WTC11 (cell line): ENCODE measurements around the gene ENTPD6. TPM values are rescaled to one million over a fixed set of nuclear protein-coding genes. Genes with fewer than 3 reads are reported as not detected.

Experiments
- ATAC-seq: fragments of 200-7000 bp; cut with Tn5 transposase; 2 replicates; pipeline ENCODE4 v1.10.0; 2021; ENCODE audit warnings: mild to moderate bottlenecking, moderate library complexity
- Bru-seq: library from RNA; stranded (reverse); fragments of 400-500 nt; gene quantifications from one replicate; lab custom pipeline; 2021; lab: Mats Ljungman, UMichigan
- CTCF ChIA-PET: fragments of 300-600 bp; sonication (Branson Sonifier 250); formaldehyde crosslinking; loops from one replicate; lab custom pipeline; 2021; ENCODE audit warnings: antibody characterized with exemption; lab: Charles Lee
- POLR2A ChIA-PET: fragments of 350-600 bp; sonication (Branson Sonifier 250); formaldehyde crosslinking; loops from one replicate; lab custom pipeline; 2021; ENCODE audit warnings: antibody characterized with exemption; lab: Charles Lee
- DNase-seq: peaks from one replicate; pipeline ENCODE4 v3.0.0; 2021; ENCODE audit warnings: low spot score
- H3K27ac Mint-ChIP-seq: 2 replicates; pipeline ENCODE4 v1.8.0; 2021; ENCODE audit warnings: mixed read lengths
- H3K27me3 Mint-ChIP-seq: 2 replicates; pipeline ENCODE4 v1.8.0; 2021; ENCODE audit warnings: low read depth, mild to moderate bottlenecking, moderate library complexity, mixed read lengths
- H3K36me3 Mint-ChIP-seq: 2 replicates; pipeline ENCODE4 v1.8.0; 2021; ENCODE audit warnings: mixed read lengths
- H3K4me1 Mint-ChIP-seq: 2 replicates; pipeline ENCODE4 v1.8.0; 2022; ENCODE audit warnings: mixed read lengths
- H3K4me3 Mint-ChIP-seq: 2 replicates; pipeline ENCODE4 v1.8.0; 2021; ENCODE audit warnings: mild to moderate bottlenecking, moderate library complexity, mixed read lengths
- H3K9me3 Mint-ChIP-seq: 2 replicates; pipeline ENCODE4 v1.8.0; 2021; ENCODE audit warnings: mixed read lengths
- ATF3 ChIP-seq: sonication (generic); formaldehyde crosslinking; conservative IDR thresholded peaks from 2 replicates; pipeline ENCODE4 v1.8.1; 2022; ENCODE audit warnings: mild to moderate bottlenecking, missing genetic modification reagents
- CREM ChIP-seq: sonication (generic); formaldehyde crosslinking; IDR thresholded peaks from 2 replicates; pipeline ENCODE4 v1.8.1; 2022; ENCODE audit warnings: mild to moderate bottlenecking, missing genetic modification reagents, moderate library complexity
- ESRRA ChIP-seq: sonication (generic); formaldehyde crosslinking; IDR thresholded peaks from 2 replicates; pipeline ENCODE4 v1.8.1; 2022; ENCODE audit warnings: mild to moderate bottlenecking, missing genetic modification reagents, borderline replicate concordance
- FOXP4 ChIP-seq: sonication (generic); formaldehyde crosslinking; IDR thresholded peaks from 2 replicates; pipeline ENCODE4 v1.8.0; 2022; ENCODE audit warnings: mild to moderate bottlenecking, missing genetic modification reagents
- GABPB1 ChIP-seq: sonication (generic); formaldehyde crosslinking; IDR thresholded peaks from 2 replicates; pipeline ENCODE4 v1.8.1; 2023; ENCODE audit warnings: mild to moderate bottlenecking, missing genetic modification reagents
- KAT7 ChIP-seq: sonication (generic); formaldehyde crosslinking; IDR thresholded peaks from 2 replicates; pipeline ENCODE4 v1.8.1; 2023; ENCODE audit warnings: missing genetic modification reagents, mild to moderate bottlenecking, borderline replicate concordance
- NFATC4 ChIP-seq: fragments of 250-450 bp; sonication (Bioruptor Pico); IDR thresholded peaks from 2 replicates; pipeline ENCODE4 v1.9.0; 2021; ENCODE audit warnings: mild to moderate bottlenecking
- SMAD3 ChIP-seq: sonication (generic); formaldehyde crosslinking; IDR thresholded peaks from 2 replicates; pipeline ENCODE4 v1.8.0; 2022; ENCODE audit warnings: missing genetic modification reagents, mild to moderate bottlenecking, borderline replicate concordance
- SP1 ChIP-seq: sonication (generic); formaldehyde crosslinking; conservative IDR thresholded peaks from 2 replicates; pipeline ENCODE4 v1.8.1; 2022; ENCODE audit warnings: missing genetic modification reagents
- TP53 ChIP-seq: sonication (generic); formaldehyde crosslinking; IDR thresholded peaks from 2 replicates; pipeline ENCODE4 v1.8.1; 2023; ENCODE audit warnings: mild to moderate bottlenecking, missing genetic modification reagents
- ZBTB21 ChIP-seq: sonication (generic); formaldehyde crosslinking; IDR thresholded peaks from 2 replicates; pipeline ENCODE4 v1.8.1; 2023; ENCODE audit warnings: mild to moderate bottlenecking, missing genetic modification reagents, borderline replicate concordance
- ZNF281 ChIP-seq: sonication (generic); formaldehyde crosslinking; IDR thresholded peaks from 2 replicates; pipeline ENCODE4 v1.8.0; 2023; ENCODE audit warnings: mild to moderate bottlenecking, missing genetic modification reagents
- ZNF671 ChIP-seq: fragments of 250-450 bp; sonication (Bioruptor Pico); IDR thresholded peaks from 2 replicates; pipeline ENCODE4 v1.8.0; 2021; ENCODE audit warnings: mild to moderate bottlenecking
- long read RNA-seq, 3 experiments: library from RNA in 1 of 3; library from capped mRNA in 1 of 3; library from polyadenylated mRNA in 1 of 3; unstranded in 2 of 3; stranded (forward) in 1 of 3; transcript quantifications; one replicate each; pipeline ENCODE4 v2.0.0, GENCODE V29; 2021
- total RNA-seq: library from RNA; stranded (reverse); gene quantifications from 3 replicates; pipeline ENCODE4 v1.2.3, GENCODE V29; 2021
- TF ChIP-seq, protein P1 (sequence below): sonication (generic); formaldehyde crosslinking; IDR thresholded peaks from 2 replicates; pipeline ENCODE4 v1.8.0; 2022; ENCODE audit warnings: mild to moderate bottlenecking, missing genetic modification reagents
- TF ChIP-seq, protein P2 (sequence below): sonication (generic); formaldehyde crosslinking; IDR thresholded peaks from 2 replicates; pipeline ENCODE4 v1.8.1; 2023; ENCODE audit warnings: mild to moderate bottlenecking, missing genetic modification reagents
- TF ChIP-seq, protein P3 (sequence below): sonication (generic); formaldehyde crosslinking; IDR thresholded peaks from 2 replicates; pipeline ENCODE4 v1.8.1; 2023; ENCODE audit warnings: mild to moderate bottlenecking, missing genetic modification reagents, moderate library complexity
- TF ChIP-seq, protein P4 (sequence below): sonication (generic); formaldehyde crosslinking; IDR thresholded peaks from 2 replicates; pipeline ENCODE4 v1.8.1; 2023; ENCODE audit warnings: mild to moderate bottlenecking, moderate library complexity, missing genetic modification reagents
- TF ChIP-seq, protein P5 (sequence below): fragments of 250-450 bp; sonication (Bioruptor Pico); IDR thresholded peaks from 2 replicates; pipeline ENCODE4 v1.8.0; 2021; ENCODE audit warnings: mild to moderate bottlenecking

The ENTPD6 gene
- 41.1 to 56.9 TPM (median 47.4 TPM) in 3 replicates for total RNA-seq
- percentile 67 among the genes with signal in this experiment for Bru-seq, nascent RNA
- long read RNA-seq, experiment 1, transcript ENTPD6-201 (14 exons, 2,708 nt), result minor isoform, 27 of 232 reads
- long read RNA-seq, experiment 1, transcript ENTPD6-202 (15 exons, 2,766 nt), result minor isoform, 13 of 232 reads
- long read RNA-seq, experiment 1, transcript ENTPD6-217 (4 exons, 2,588 nt), result minor isoform, 5 of 232 reads
- long read RNA-seq, experiment 1, transcript ENTPD6-203 (15 exons, 2,750 nt), result major isoform, 28 of 232 reads
- long read RNA-seq, experiment 1, partial matches to known transcripts, result 10 of 232 reads
- long read RNA-seq, experiment 1, other reads (novel, unspliced or antisense), result 145 of 232 reads
- long read RNA-seq, experiment 2, transcript ENTPD6-217 (4 exons, 2,588 nt), result major isoform, 5 of 38 reads
- long read RNA-seq, experiment 2, partial matches to known transcripts, result 10 of 38 reads
- long read RNA-seq, experiment 2, other reads (novel, unspliced or antisense), result 19 of 38 reads
- long read RNA-seq, experiment 3, partial matches to known transcripts, result 4 of 29 reads
- long read RNA-seq, experiment 3, other reads (novel, unspliced or antisense), result 22 of 29 reads

DNA sequence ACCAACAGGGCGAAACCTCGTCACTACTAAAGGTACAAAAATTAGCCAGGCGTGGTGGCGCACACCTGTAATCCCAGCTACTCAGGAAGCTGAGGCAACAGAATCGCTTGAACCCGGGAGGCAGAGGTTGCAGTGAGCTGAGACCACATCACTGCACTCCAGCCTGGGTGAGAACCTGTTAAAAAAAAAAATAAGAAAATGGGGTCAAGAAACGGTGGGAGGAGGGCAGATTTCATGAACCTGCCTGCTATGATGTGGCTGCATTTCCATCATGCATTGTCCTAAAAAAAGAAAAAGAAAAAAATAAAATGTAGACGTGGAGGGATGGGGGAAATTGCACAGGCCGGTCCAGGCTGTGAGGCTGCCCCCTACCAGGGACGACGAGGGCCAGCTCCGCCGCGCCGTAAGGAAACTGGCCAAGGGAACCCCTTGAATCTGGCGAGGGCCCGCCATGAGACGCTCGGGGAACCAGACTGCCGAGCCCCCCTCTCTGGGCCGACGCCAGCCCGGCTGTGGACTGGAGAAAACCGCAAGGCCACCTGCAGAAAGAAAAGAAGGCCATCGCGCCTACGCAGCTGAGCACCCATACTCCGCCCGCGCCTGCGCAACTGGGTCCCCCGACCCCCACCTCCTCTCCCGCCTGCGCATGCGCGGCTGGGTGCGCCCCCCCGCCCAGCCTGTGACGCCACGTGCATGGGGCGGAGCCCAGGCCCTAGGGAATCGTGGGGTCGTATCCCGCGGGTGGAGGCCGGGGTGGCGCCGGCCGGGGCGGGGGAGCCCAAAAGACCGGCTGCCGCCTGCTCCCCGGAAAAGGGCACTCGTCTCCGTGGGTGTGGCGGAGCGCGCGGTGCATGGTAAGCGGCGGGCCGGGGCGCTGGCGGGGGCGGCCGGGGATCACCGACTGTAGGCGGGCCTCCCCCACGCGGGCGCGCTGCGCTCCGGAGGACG lies at the start of gene ENTPD6:
ENTPD6 (plus strand) TSS at position 699 of the 948 bp plus-strand sequence. CDS start 10,825 bp downstream, outside the sequence.
- Mint-ChIP-seq H3K27ac (peak within 1 kb of the TSS; percentile 77; the same call in 1 of the 2 replicates), H3K27me3 (no peaks in the 10 kb centered on the region; the same call in 1 of the 2 replicates), H3K36me3 (no peaks in the 10 kb centered on the region), H3K9me3 (no peaks in the 10 kb centered on the region), H3K4me1 (peaks cover 32% of the 10 kb centered on the region), H3K4me3 (peak within 1 kb of the TSS; percentile 96)
- DNase-seq (peak; percentile 81), ATAC-seq (peak; percentile 71)
- POLR2A ChIA-PET, result interaction anchor here (0.5 to 1.9 kb wide), 2 partner anchors 51 to 241 kb away, joined by 5 to 6 read pairs; no protein-coding TSS in a partner anchor
- CTCF ChIA-PET, result interaction anchor here (1.0 to 3.6 kb wide), 6 partner anchors 29 to 143 kb away, joined by 3 to 22 read pairs (median 3); partner anchors contain the start of gene PYGB
- TF ChIP-seq, protein P1, sequence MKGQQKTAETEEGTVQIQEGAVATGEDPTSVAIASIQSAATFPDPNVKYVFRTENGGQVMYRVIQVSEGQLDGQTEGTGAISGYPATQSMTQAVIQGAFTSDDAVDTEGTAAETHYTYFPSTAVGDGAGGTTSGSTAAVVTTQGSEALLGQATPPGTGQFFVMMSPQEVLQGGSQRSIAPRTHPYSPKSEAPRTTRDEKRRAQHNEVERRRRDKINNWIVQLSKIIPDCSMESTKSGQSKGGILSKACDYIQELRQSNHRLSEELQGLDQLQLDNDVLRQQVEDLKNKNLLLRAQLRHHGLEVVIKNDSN, result no peak; the same call in 1 of the 2 replicates
- TF ChIP-seq, protein P2, sequence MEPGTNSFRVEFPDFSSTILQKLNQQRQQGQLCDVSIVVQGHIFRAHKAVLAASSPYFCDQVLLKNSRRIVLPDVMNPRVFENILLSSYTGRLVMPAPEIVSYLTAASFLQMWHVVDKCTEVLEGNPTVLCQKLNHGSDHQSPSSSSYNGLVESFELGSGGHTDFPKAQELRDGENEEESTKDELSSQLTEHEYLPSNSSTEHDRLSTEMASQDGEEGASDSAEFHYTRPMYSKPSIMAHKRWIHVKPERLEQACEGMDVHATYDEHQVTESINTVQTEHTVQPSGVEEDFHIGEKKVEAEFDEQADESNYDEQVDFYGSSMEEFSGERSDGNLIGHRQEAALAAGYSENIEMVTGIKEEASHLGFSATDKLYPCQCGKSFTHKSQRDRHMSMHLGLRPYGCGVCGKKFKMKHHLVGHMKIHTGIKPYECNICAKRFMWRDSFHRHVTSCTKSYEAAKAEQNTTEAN (CRISPR knock-in tag), result no peak
- TF ChIP-seq TP53 (CRISPR knock-in tag) (peak; percentile 89; the same call in 1 of the 2 replicates), ZNF281 (CRISPR knock-in tag) (0 out of 2 replicates have a peak, but pooled peaks have one; percentile 15), ATF3 (no peak), SMAD3 (CRISPR knock-in tag) (0 out of 2 replicates have a peak, but pooled peaks have one; percentile 45), ESRRA (CRISPR knock-in tag) (peak; percentile 43; the same call in 1 of the 2 replicates), NFATC4 (CRISPR knock-in tag) (no peak), GABPB1 (CRISPR knock-in tag) (peak; percentile 68; the same call in 1 of the 2 replicates), SP1 (CRISPR knock-in tag) (peak; percentile 67), ZNF671 (CRISPR knock-in tag) (no peak), CREM (CRISPR knock-in tag) (peak; percentile 69; the same call in 1 of the 2 replicates), ZBTB21 (0 out of 2 replicates have a peak, but pooled peaks have one; percentile 53), FOXP4 (no peak; the same call in 1 of the 2 replicates), KAT7 (0 out of 2 replicates have a peak, but pooled peaks have one; percentile 61)
- TF ChIP-seq, protein P3, sequence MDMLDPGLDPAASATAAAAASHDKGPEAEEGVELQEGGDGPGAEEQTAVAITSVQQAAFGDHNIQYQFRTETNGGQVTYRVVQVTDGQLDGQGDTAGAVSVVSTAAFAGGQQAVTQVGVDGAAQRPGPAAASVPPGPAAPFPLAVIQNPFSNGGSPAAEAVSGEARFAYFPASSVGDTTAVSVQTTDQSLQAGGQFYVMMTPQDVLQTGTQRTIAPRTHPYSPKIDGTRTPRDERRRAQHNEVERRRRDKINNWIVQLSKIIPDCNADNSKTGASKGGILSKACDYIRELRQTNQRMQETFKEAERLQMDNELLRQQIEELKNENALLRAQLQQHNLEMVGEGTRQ (CRISPR knock-in tag), result peak; percentile 75
- TF ChIP-seq, protein P4, sequence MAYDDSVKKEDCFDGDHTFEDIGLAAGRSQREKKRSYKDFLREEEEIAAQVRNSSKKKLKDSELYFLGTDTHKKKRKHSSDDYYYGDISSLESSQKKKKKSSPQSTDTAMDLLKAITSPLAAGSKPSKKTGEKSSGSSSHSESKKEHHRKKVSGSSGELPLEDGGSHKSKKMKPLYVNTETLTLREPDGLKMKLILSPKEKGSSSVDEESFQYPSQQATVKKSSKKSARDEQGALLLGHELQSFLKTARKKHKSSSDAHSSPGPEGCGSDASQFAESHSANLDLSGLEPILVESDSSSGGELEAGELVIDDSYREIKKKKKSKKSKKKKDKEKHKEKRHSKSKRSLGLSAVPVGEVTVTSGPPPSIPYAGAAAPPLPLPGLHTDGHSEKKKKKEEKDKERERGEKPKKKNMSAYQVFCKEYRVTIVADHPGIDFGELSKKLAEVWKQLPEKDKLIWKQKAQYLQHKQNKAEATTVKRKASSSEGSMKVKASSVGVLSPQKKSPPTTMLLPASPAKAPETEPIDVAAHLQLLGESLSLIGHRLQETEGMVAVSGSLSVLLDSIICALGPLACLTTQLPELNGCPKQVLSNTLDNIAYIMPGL (CRISPR knock-in tag), result peak; percentile 90; the same call in 1 of the 2 replicates
- TF ChIP-seq, protein P5, sequence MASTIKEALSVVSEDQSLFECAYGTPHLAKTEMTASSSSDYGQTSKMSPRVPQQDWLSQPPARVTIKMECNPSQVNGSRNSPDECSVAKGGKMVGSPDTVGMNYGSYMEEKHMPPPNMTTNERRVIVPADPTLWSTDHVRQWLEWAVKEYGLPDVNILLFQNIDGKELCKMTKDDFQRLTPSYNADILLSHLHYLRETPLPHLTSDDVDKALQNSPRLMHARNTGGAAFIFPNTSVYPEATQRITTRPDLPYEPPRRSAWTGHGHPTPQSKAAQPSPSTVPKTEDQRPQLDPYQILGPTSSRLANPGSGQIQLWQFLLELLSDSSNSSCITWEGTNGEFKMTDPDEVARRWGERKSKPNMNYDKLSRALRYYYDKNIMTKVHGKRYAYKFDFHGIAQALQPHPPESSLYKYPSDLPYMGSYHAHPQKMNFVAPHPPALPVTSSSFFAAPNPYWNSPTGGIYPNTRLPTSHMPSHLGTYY (CRISPR knock-in tag), result no peak
